Midbrain (tissue), 1 donor: ENCODE measurements around the gene KLHL2.
"Not testable (repeated sequence)": the region's sequence is repeated elsewhere in the genome, so short reads cannot be mapped to it uniquely, and the experiment has no call there.

Source experiments
- DNase-seq: peaks from one replicate; lab custom pipeline; 2025; lab: John Stamatoyannopoulos, UW

KLHL2 gene

DNA sequence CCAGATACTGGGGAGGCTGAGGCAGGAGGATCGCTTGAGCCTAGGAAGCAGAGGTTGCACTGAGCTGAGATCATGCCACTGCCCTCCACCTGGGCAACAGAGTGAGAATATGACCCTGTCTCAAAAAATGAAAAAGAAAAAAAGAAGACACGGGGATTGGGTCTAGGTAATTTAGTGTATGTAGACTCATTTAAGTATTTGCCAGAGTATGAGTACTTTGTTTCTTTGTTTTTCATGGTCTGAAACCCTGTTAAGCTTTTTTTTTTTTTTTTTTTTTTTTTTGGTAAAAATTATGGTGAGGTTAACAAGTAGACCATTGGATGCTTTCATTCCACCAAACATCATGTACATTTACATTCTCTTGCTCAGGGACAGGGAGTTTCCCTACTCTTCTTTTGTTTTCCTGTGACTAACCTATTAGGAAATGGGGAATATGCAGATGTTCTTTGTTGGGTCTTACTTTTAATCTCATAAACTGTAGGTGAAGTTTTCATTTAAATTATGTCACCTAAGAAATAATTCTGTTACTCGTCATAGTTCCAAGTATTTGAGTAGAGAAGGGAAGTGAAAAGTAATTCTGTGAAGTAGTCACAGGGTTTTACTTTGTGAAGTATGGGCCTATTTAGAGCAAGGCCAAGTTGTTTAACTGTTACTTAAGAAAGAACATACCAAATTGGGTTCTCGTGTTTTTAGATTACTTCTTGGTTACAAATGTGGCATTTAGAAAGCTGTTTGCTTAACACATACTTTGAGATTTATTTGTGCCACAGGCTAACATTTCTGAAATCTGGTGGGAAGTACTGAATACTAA is 25.5 kb downstream of the KLHL2 start:
- not testable (repeated sequence) for DNase-seq

DNA sequence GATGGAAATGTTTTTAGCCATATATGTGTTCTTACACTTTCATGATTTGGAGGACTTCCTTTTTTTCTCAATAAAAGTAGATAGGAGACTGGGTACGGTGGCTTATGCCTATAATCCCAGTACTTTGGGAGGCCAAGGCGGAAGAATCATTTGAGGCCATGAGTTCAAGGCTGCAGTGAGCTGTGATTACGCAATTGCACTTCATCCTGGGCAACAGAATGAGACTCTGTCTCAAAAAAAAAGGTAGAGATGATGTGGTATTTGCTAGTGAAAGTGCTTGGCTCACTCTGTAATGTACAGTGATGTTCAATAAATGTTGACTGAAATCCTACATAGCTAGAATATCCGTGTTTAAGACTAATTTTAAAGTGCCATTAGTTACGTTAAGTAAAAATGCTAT is 27.4 kb downstream of the KLHL2 start:
- no peak for DNase-seq

DNA sequence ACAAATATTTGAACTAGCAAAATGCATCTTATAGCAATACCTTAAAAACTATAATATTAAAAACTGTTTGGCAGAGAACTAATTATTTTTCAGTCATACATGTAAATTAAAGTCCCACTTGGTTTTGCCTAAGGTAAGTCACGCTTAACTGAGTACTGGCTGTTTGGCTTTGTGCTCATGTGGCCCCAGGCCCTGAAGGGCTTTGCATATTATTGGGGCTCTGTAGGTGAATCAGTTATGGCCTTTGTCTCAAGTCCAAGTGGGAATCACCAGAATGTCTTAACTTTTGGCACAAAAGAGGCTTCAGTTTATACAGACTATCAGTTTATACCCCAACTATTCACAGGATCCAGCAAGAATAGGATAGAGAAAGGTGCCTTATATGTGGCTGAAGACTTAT is 29.5 kb downstream of the KLHL2 start:
- not testable (repeated sequence) for DNase-seq

DNA sequence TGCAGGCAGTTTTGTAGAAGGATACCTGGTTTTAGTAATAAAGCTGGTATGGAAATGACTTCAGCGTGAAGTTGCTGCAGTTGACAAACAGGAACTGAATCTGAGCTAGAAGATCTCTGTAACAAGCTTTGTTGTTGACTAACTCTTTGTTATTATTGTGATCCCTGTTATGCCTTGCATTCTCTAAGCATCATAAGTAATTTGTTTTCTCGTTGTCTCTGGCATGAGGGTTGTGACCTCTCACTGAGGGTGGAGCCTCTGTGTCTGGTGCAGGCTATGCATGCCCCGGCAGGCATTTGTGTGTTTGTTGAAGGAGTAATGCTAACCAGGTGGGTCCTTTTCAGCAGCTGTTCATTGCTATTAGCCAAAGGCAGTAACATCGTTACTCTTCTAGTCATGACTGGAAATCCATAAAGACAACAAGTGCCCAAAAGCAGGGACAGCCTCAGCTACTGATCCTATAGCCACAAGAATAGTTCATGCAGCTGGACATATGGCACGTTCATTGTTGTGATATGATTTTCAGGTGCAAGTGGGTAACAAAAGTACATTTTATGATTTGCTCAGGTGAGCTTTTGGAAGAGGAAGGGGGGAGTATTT is 30.8 kb downstream of the KLHL2 start:
- not testable (repeated sequence) for DNase-seq

DNA sequence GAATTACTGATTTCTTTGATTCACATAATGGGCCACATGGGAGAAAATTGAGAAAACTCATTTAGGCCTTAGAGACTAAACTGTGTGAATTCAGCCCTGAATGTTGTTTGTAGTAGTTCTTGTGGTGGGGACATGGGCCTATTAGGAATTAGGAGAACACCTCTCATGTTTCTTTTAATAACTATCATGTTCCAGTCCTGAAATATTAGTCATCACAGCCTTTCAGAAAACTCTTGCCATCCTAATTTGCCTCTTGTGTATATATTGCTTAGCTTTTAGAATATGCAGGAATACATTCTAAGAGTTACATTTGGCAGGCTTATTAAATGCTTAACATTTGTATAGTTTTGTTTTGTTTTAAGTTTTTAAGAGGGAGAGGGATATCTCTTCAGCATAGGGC is 33.4 kb downstream of the KLHL2 start:
- DNase-seq = not testable (repeated sequence)

DNA sequence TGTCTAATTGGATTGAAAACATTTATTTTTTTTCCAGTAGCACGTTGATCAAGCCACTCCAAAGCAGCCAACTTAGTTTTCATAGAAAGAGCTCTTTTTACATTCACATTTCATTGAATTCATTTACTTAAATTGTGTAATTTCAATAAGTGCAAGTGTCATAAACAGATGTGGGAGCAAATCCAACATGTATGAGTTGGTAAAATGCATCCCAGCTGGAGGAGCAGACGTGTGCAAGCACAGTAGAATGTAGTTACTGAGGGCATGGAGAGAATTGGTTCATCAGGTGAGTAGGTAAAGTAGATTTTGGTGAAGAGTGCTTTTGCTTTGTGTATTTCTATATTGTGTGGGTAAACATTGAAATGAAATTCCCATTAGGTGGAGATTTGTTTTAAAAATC is 36.8 kb downstream of the KLHL2 start:
- not testable (repeated sequence) for DNase-seq

DNA sequence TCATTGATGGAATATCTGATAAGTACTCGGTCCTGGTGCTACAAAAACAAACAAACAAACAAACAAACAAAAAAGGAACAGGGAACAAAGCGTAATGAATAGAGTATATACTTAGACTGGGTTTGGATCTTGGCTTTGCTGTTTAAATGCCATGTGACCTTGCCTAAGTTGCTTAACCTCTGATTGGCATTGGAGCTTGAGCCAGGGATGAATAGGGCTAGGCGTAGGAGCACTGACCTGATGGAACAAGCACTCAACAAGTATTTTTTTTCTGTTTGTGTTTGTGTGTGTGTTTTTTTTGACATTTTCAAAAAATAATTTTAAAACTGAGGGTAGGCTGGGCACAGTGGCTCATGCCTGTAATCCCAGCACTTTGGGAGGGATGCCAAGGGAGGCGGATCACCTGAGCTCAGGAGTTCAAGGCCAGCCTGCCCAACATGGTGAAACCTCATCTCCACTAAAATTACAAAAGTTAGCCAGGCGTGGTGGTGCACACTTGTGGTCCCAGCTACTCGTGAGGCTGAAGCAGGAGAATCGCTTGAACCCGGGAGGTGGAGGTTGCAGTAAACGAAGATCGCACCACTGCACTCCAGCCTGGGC is 37.3 kb downstream of the KLHL2 start:
- DNase-seq = not testable (repeated sequence)

DNA sequence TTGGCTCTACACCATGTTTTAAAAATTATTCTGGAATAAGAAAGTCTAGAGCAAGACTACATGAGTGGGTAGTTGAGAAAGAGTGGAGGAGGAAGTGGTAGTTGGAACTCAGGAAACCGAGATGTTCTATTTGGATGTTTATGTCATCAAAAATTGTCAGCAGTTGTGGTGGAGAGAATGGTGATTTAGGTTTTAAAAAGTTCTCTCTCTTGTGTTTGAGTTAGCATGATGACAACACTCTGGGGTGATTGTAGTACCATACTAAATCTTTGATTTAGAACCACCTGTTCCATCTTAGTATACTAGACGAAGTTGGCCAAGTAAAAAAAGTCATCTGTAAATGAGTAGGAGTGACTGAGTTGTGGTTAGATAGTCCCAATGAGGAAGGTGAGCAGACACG is 40.7 kb downstream of the KLHL2 start:
- DNase-seq = no peak

DNA sequence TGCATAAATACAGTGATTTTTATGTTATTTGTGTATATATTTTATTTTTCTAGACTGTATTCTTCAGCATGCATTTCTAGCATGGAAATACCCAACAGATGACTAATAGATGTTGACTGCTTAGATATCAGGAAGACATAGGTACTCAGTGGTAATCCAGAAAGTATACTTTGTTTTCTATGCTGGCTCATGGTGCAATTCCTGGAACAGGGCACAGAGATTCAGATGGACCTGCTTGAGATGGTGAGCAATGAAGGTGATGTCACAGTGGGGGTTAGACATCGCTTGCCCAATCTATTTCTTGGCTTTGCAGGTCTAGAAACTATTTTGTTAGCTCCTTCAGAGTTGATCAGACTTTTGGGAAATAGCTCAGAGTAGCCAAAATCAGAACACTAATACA is 41.5 kb downstream of the KLHL2 start:
- DNase-seq = not testable (repeated sequence)

DNA sequence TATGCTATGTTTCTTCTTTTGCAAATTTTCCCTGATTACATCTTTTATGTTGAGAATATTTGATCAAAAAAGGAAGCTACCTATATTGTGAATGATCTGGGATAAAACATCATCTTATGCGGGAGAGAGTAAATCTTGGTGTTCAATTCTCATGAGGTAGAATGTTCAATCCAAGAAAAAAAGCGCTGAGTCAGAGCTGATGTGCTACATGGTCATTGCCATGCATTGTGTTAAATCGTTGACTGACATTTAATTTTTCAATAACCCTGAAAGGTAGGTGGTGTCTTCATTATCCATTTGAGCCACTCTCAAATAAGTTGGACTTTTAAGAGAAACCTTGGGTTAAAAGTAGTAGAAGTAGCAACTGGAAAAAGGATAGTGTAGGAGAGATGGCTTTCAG is 47.4 kb downstream of the KLHL2 start:
- DNase-seq = not testable (repeated sequence)

DNA sequence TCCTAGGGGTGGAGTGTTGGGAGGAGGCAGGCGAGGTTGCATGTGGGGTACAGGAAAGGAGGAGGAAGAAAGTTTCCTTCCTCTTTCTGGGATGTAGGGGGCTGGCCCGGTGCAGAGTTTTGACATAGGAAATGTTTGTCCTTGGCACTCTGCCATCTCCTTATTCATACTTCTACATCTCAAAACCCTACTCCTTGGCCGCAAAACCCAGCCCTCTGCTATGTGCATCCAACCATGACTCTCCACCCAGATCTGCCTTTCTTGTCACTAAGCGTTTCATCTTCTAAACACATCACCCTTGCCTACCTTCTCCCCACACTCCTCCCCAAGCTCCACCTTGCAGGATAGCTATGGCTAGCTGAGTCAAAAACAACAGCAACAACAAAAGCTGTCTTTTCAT is 48.1 kb downstream of the KLHL2 start:
- not testable (repeated sequence) for DNase-seq

DNA sequence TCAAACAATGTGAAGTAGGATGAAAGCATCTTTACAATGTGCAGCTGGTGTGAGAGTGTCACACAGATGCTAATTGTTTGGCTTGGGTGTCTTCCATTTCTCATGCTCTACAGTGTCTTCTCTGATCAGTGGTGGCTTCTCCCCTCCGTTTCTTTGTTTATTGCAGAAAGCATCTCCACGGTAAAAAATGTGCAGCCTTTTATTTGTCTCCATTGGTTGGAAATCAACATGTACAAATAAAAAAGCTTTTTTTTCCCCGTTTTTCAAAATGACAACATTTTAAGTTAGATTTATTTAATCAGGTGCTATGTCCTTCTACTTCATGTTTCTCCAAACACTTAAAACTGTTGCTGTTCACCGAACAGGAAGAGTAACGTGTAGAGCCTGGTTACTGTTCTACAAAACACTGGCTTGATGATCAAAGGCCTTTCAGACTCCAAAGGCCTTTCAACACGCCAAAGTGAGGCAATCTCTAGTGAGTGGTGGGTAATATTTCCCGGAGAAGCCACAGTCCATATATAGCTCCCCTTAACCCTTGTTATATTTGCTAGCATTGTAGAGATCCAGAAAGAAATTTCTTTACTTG is 48.8 kb downstream of the KLHL2 start:
- DNase-seq = peak; percentile 69

DNA sequence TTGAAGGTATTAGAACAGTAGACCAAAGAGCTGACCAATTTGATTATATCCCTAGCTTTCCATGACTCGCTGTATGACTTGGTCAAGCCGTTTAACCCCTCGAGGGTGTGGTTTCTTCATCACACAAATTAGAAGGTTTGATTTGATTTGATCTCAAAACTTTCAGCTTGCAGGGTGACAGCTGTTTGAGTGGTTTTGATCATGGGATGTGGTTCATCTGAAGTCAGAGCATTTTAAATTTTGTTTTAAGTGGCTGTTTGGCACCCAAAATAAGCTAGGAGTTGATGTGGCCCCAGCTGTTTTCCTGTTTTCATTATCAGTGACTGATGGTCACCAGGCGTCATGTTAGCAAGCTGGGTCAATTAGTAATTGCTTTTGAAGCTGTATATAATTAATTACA is 52.4 kb downstream of the KLHL2 start:
- DNase-seq = not testable (repeated sequence)

DNA sequence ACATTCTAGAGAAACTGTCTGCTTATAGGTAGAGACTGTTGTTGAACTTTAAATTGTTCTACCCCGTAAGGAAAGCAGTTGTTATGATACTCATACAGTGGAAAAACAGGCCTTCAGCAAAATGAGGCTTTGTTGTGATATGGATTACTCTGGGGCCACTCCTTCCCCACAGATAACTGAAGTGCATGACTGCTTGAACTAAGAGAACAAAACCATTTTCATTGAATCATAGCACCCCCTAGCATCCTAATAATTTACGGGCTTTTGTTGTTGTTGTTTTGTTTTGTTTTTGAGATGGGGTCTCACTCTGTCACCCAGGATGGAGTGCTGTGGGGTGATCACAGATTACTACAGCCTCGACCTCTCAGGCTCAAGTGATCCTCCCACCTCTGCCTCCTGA is 54.9 kb downstream of the KLHL2 start:
- not testable (repeated sequence) for DNase-seq

DNA sequence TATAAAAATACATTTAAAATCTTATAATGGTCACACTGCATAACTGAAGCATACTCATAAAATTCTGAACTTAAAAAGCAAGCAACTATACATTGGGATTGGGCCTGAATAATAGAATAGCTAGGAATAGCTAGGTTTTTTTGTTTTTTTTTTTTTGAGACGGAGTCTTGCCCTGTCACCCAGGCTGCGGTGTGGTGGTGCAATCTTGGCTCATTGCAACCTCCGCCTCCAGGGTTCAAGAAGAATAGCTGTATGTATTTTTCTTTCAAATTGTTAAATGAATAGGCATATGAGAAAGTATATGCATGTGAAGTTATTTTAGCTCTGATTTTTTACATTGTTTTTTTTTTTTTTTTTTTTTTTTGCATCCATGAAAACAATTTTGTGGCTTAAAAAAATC is 56.1 kb downstream of the KLHL2 start:
- not testable (repeated sequence) for DNase-seq

DNA sequence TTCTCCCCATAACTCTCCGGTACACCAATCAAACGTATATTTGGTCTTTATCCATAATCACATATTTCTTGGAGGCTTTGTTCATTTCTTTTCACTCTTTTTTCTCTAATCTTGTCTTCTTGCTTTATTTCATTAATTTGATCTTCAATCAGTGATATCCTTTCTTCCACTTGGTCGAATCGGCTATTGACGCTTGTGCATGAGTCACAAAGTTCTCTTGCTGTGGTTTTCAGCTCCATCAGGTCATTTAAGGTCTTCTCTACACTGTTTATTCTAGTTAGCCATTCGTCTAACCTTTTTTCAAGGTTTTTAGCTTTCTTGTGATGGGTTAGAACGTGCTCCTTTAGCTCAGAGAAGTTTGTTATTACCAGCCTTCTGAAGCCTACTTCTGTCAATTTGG is 62.6 kb downstream of the KLHL2 start:
- DNase-seq = not testable (repeated sequence)

DNA sequence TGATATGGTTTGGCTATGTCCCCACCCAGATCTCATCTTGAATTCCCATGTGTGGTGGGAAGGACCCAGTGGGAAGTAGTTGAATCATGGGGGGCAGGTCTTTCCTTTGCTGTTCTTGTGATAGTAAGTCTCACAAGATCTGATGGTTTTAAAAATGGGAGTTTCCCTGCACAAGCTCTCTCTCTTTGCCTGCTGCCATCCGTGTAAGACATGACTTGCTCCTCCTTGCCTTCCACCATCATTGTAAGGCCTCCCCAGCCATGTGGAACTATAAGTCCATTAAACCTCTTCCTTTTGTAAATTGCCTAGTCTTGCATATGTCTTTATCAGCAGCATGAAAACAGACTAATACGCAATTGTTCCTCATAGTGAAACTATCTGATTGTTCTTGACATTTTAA is 66.1 kb downstream of the KLHL2 start:
- DNase-seq = not testable (repeated sequence)

DNA sequence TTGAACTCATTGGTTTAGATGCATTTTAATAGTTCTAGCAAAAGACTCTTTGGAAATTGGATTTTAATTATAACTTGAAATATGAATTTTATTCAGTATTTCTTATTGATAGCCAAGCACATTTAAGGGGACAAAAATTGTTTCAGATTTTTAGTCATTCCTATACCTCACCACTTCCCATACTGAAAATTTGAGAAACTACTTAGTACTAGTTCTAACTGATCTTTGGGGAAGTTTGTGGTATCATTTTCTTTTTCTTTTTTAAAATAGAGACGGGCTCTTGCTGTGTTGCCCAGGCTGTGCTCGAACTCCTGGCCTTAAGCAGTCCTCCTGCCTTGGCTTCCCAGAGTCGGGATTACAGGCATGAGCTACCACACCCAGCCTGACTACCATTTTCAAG is 68.0 kb downstream of the KLHL2 start:
- not testable (repeated sequence) for DNase-seq

DNA sequence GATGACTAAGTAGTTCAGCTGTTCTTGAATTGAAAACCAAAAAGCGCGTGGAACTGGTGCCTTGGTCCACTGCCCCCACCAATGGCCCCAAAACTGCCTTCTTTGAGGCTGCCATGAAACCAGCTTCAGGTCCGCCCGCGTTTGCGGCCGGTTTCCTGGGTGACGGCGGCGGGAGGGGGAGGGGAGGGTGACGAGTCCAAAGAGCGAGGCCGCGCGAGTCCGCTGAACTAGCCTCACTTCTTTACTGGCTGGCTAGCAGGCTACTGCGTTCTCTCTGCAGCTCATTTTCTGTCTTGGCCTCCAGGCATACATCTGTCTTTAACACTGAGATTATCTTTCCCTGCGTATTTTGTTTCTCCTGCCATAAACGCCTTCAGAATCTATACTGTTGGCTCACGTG is 72.2 kb downstream of the KLHL2 start:
- DNase-seq = not testable (repeated sequence)

DNA sequence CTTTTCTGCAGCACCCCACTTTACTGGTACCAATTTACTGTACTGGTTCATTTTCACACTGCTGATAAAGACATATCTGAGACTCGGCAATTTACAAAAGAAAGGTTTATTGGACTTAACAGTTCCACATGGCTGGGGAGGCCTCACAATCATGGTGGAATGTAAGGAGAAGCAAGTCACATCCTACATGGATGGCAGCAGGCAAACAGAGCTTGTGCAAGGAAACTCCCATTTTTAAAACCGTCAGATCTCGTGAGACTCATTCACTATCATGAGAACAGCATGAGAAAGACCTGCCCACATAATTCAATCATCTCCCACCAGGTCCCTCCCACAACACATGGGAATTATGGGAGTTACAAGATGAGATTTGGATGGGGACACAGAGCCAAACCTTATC is 77.3 kb downstream of the KLHL2 start:
- DNase-seq = not testable (repeated sequence)

DNA sequence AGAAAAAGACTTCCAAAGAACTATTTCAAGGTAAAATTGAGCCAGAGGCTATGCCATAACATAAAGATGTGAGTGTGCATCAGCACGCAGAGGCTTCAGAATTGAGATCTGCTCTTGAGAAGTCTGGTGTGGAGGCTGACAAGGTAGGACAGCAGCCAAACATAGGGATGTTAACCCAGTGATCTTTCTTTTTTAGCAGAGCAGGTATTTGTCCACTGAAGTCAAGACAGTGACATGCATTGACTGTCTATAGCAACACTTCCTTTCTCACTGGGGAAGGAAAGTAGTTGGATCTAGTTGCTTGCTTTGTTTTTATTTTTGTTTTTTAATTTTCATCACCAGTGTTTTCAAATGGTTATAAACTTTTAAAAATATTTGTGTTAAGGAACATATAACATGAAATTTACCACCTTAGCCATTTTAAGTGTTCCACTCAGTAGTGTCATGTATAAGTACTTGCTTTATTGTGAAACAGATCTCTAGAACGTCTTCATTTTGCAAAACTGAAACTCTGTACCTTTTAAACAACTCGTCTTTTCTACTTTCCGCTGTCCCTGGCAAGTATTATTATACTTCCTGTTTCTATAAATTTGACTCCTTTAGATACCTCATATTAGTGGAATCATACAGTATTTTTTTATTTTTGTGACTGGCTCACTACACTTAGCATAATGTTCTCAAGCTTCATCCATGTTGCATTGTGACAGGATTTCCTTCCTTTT is 79.4 kb downstream of the KLHL2 start:
- DNase-seq = not testable (repeated sequence)

DNA sequence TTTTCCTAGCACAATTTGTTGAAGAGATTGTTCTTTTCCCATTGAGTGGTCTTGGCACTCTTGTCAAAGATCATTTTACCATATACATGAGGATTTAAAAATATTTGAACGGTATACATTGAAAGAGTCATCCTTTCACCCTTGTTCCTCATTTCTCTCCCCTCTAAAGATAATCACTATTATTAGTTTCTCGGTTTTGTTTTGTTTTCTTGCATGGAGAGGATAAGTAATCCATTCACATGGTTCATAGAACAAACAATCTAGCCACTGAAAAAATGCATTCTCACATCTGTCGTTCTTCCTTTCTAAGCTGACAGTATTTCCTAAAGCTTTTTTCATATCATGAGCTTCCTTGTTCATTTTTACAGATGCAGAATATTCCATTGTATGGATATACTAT is 80.9 kb downstream of the KLHL2 start:
- no peak for DNase-seq
